ENCODE measurements around the gene IMP3.

DNA sequence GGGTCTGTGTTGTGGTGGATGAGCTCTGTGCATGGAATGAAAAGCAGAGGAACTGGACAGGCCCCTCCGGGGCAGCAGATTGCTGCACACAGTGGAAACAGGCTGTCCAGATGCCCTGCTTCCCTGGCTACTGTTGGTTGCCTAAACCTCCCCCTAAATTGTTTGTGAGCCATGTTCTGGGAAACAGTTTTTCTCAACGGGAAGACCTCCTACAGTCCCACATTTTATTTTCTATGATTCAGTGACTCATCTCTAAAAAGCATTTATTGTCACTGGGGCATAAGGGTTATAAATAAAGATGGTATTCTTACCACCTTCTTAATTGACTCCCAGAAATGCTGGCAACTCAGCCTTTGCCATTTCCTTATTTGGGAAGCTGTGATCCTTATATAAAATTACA, 40.6 kb downstream of the IMP3 start:
- no peak for TF ChIP-seq POLR2A (IDR thresholded peaks at IDR 0.05)
- TF ChIP-seq, protein P1, sequence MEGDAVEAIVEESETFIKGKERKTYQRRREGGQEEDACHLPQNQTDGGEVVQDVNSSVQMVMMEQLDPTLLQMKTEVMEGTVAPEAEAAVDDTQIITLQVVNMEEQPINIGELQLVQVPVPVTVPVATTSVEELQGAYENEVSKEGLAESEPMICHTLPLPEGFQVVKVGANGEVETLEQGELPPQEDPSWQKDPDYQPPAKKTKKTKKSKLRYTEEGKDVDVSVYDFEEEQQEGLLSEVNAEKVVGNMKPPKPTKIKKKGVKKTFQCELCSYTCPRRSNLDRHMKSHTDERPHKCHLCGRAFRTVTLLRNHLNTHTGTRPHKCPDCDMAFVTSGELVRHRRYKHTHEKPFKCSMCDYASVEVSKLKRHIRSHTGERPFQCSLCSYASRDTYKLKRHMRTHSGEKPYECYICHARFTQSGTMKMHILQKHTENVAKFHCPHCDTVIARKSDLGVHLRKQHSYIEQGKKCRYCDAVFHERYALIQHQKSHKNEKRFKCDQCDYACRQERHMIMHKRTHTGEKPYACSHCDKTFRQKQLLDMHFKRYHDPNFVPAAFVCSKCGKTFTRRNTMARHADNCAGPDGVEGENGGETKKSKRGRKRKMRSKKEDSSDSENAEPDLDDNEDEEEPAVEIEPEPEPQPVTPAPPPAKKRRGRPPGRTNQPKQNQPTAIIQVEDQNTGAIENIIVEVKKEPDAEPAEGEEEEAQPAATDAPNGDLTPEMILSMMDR (IDR thresholded peaks at IDR 0.05): no peak

All from prostate gland (tissue), 2 donors.